K562 (cell line): Measurements from ENCODE around the gene HMGCL. TPM values are rescaled to one million over a fixed set of nuclear protein-coding genes. Genes with fewer than 3 reads are reported as not detected.

Experiments used
- ATAC-seq: fragments of 200-7000 bp; cut with Tn5 transposase; 3 replicates; pipeline ENCODE4 v1.9.1; 2020; ENCODE audit warnings: moderate library complexity
- BruUV-seq: library from RNA; stranded (reverse); fragments of 400-500 nt; replicated peaks from 2 replicates; lab custom pipeline; 2021; lab: Mats Ljungman, UMichigan
- CTCF ChIA-PET: fragments of 300-600 bp; formaldehyde crosslinking; extraction: SDS; loops from one replicate; lab custom pipeline; 2021; ENCODE audit warnings: low intra/inter-chr PET ratio; lab: Yijun Ruan, JAX
- POLR2A ChIA-PET: fragments of 300-600, 350-650 bp; sonication (Branson Sonifier 250); formaldehyde crosslinking; extraction: SDS; loops from one replicate; lab custom pipeline; 2021; ENCODE audit warnings: antibody characterized with exemption, inconsistent platforms; lab: Yijun Ruan, JAX
- DNase-seq, 4 experiments: peaks; one replicate each; pipeline versions ENCODE4 v3.0.0 to v3.0.0-alpha.2; 2011 to 2018; ENCODE audit warnings: low spot score in 3 of 4, mixed read lengths in 3 of 4; ENCODE audit errors: extremely low read depth in 1 of 4
- FAIRE-seq: peaks from 2 replicates; lab custom pipeline; 2011; peaks lifted over from hg19 to GRCh38; lab: Jason Lieb, UNC
- H2AFZ ChIP-seq: 2 replicates; pipeline ENCODE4 v1.6.0; 2011; ENCODE audit warnings: low read depth, low read length, control low read depth, inconsistent platforms
- H3K27ac ChIP-seq: fragments of 200-600 bp; 3 replicates; pipeline ENCODE4 v1.8.0; 2011; ENCODE audit warnings: low read depth, mild to moderate bottlenecking, control low read depth, inconsistent platforms, low read length, moderate library complexity, mixed read lengths; ENCODE audit errors: extremely low read depth
- H3K27me3 ChIP-seq, 2 experiments: fragments of 300-600 bp in 1 of 2; 2 replicates in 1 of 2; 3 replicates in 1 of 2; pipeline versions ENCODE4 v1.6.0 to v1.8.0; 2011; ENCODE audit warnings: inconsistent platforms in 2 of 2, low read length in 2 of 2, mild to moderate bottlenecking in 1 of 2, mixed read lengths in 1 of 2, moderate library complexity in 1 of 2; ENCODE audit not compliant: control insufficient read depth in 2 of 2, insufficient read depth in 2 of 2
- H3K36me3 ChIP-seq: fragments of 300-600 bp; 3 replicates; pipeline ENCODE4 v1.8.0; 2011; ENCODE audit warnings: mild to moderate bottlenecking, low read length, inconsistent platforms; ENCODE audit not compliant: control insufficient read depth, insufficient read depth
- H3K4me1 ChIP-seq, 2 experiments: fragments of 200-600 bp in 1 of 2; replicated peaks in 1 of 2; 2 replicates in 1 of 2; 3 replicates in 1 of 2; pipeline versions ENCODE4 v1.5.1 to v1.8.0; 2011; ENCODE audit warnings: inconsistent platforms in 2 of 2, low read length in 2 of 2, mild to moderate bottlenecking in 1 of 2, mixed read lengths in 1 of 2, moderate library complexity in 1 of 2; ENCODE audit not compliant: control insufficient read depth in 2 of 2, insufficient read depth in 2 of 2
- H3K4me2 ChIP-seq: 2 replicates; pipeline ENCODE4 v1.6.1; 2011; ENCODE audit warnings: low read length, control low read depth, inconsistent platforms, mixed read lengths; ENCODE audit not compliant: insufficient read depth
- H3K4me3 ChIP-seq: fragments of 200-600 bp; sonication (generic), shearing (Covaris generic); 2 replicates; pipeline ENCODE4 v1.5.1; 2016; ENCODE audit warnings: control low read depth, inconsistent platforms
- H3K79me2 ChIP-seq: fragments of 200-600 bp; 3 replicates; pipeline ENCODE4 v1.8.0; 2011; ENCODE audit warnings: low read length, inconsistent platforms; ENCODE audit not compliant: control insufficient read depth, insufficient read depth
- H3K9ac ChIP-seq, 2 experiments: 2 replicates each; pipeline versions ENCODE4 v1.6.0 to v1.6.1; 2011; ENCODE audit warnings: low read depth in 2 of 2, low read length in 2 of 2, control low read depth in 1 of 2, inconsistent platforms in 1 of 2, mild to moderate bottlenecking in 1 of 2, mixed read lengths in 1 of 2; ENCODE audit not compliant: insufficient read depth in 1 of 2
- H3K9me1 ChIP-seq: one replicate; pipeline ENCODE4 v1.6.0; 2011; ENCODE audit warnings: inconsistent platforms, mild to moderate bottlenecking, low read length, moderate library complexity; ENCODE audit not compliant: control insufficient read depth, insufficient read depth
- H3K9me3 ChIP-seq: replicated peaks from 2 replicates; pipeline ENCODE4 v1.5.1; 2011; ENCODE audit warnings: low read depth, low read length, inconsistent platforms; ENCODE audit not compliant: control insufficient read depth, insufficient read depth
- H4K20me1 ChIP-seq: replicated peaks from 2 replicates; pipeline ENCODE4 v1.6.1; 2011; ENCODE audit warnings: low read length, inconsistent platforms, mixed read lengths; ENCODE audit not compliant: control insufficient read depth, insufficient read depth
- ARID1B ChIP-seq: fragments of 450-650 bp; IDR thresholded peaks from 2 replicates; pipeline ENCODE4 v1.6.1; 2016; ENCODE audit warnings: antibody characterized with exemption, mild to moderate bottlenecking, inconsistent platforms
- CEBPG ChIP-seq, 3 experiments: fragments of 200-800 bp in 1 of 3; sonication (Bioruptor generic) in 1 of 3; sonication (generic) in 1 of 3; formaldehyde crosslinking in 1 of 3; IDR thresholded peaks in 2 of 3; conservative IDR thresholded peaks in 1 of 3; 2 replicates each; pipeline versions ENCODE4 v1.6.1 to v1.8.0; 2016 to 2022; ENCODE audit warnings: missing compliant biosample characterization in 2 of 3, missing genetic modification characterization in 2 of 3, mild to moderate bottlenecking in 1 of 3, missing genetic modification reagents in 1 of 3
- DACH1 ChIP-seq: fragments of 450-650 bp; IDR thresholded peaks from 2 replicates; pipeline ENCODE4 v1.6.1; 2018; ENCODE audit not compliant: partially characterized antibody
- HDGF ChIP-seq: fragments of 450-650 bp; IDR thresholded peaks from 2 replicates; pipeline ENCODE4 v1.6.1; 2016
- MECOM ChIP-seq: fragments of 250-450 bp; sonication (Bioruptor Pico); IDR thresholded peaks from 2 replicates; pipeline ENCODE4 v1.8.0; 2022; ENCODE audit warnings: inconsistent platforms
- MTF1 ChIP-seq: fragments of 250-450 bp; sonication (Bioruptor Pico); IDR thresholded peaks from 2 replicates; pipeline ENCODE4 v1.9.0; 2021; ENCODE audit warnings: moderate library complexity, mild to moderate bottlenecking, inconsistent platforms, borderline replicate concordance
- ZKSCAN1 ChIP-seq: fragments of 150-350 bp; IDR thresholded peaks from 2 replicates; pipeline ENCODE4 v1.6.1; 2016; ENCODE audit warnings: low read depth, low read length
- WGBS: fragments of 100-300 bp; shearing (Covaris generic); methylation state at CpG from one replicate; pipeline ENCODE4 v1.1.6; 2016; ENCODE audit warnings: low coverage, mixed read lengths; ENCODE audit not compliant: insufficient coverage; ENCODE audit errors: missing lambda C conversion rate; 5-methylcytosine and 5-hydroxymethylcytosine counted together
- in situ Hi-C: fragments of 300-500 bp; cut with MboI; formaldehyde crosslinking; loops from 4 replicates; pipeline ENCODE4 v1.15.0; 2018; ENCODE audit warnings: inconsistent platforms, mixed read lengths
- intact Hi-C: fragments of 100-400 bp; cut with micrococcal nuclease; formaldehyde crosslinking; loops from 2 replicates; pipeline ENCODE4 v1.14.2; 2022
- polyA plus RNA-seq, 8 experiments: library from polyadenylated mRNA; depleted of rRNA in 4 of 8; stranded (reverse) in 5 of 8; unstranded in 3 of 8; fragments of >200 nt; fragmentation: Nextera tagmentation in 2 of 8; fragmentation: Illumina TruSeq in 1 of 8; extraction: Ambion mirVana in 2 of 8; extraction: Trizol in 1 of 8; gene quantifications; 2 replicates each; pipeline versions ENCODE4 v1.2.1 to v1.2.3, GENCODE V29; 2011 to 2014; ENCODE audit warnings: inconsistent platforms in 1 of 8, missing spikeins in 1 of 8
- total RNA-seq, 7 experiments: library from RNA; depleted of rRNA in 6 of 7; stranded (reverse); fragments of >200 nt in 6 of 7; fragmentation: Illumina TruSeq in 2 of 7; extraction: Trizol in 2 of 7; gene quantifications; 2 replicates each; pipeline versions ENCODE4 v1.2.1 to v1.2.3, GENCODE V29; 2011 to 2021; ENCODE audit warnings: low replicate concordance in 1 of 7
- TF ChIP-seq, protein P1 (sequence below): fragments of 250-450 bp; sonication (Bioruptor Pico); IDR thresholded peaks from 2 replicates; pipeline ENCODE4 v1.8.0; 2022; ENCODE audit warnings: moderate library complexity, mild to moderate bottlenecking, inconsistent platforms
- TF ChIP-seq, protein P2 (sequence below), 2 experiments: fragments of 450-650 bp; conservative IDR thresholded peaks; 2 replicates each; pipeline ENCODE4 v1.6.1; 2017; ENCODE audit warnings: mild to moderate bottlenecking in 2 of 2, moderate library complexity in 2 of 2
- TF ChIP-seq, protein P3 (sequence below): fragments of 450-650 bp; IDR thresholded peaks from 2 replicates; pipeline ENCODE4 v1.6.1; 2017; ENCODE audit warnings: mild to moderate bottlenecking, moderate library complexity

The HMGCL gene
- total and polyA plus RNA-seq, 9 of the 15 experiments (the other 6 are each of a cell fraction or from before 2014, with no cell fraction given): 18.0 to 82.2 (median 24.2) TPM

DNA sequence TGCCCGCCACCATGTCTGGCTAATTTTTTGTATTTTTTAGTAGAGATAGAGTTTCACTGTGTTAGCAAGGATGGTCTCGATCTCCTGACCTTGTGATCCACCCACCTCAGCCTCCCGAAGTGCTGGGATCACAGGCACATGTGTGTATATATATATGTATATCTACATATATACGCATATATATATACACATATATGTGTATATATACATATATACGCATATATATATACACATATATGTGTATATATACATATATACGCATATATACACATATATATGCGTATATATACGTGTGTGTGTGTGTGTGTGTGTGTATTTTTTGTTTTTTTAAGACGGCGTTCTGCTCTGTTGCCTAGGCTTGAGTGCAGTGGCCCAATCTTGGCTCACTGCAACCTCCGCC, 42.1 kb downstream of the HMGCL start (continued):
- TF ChIP-seq MTF1 (CRISPR knock-in tag): peak; percentile 91; the same call in 1 of the 2 replicates
- TF ChIP-seq, protein P1, sequence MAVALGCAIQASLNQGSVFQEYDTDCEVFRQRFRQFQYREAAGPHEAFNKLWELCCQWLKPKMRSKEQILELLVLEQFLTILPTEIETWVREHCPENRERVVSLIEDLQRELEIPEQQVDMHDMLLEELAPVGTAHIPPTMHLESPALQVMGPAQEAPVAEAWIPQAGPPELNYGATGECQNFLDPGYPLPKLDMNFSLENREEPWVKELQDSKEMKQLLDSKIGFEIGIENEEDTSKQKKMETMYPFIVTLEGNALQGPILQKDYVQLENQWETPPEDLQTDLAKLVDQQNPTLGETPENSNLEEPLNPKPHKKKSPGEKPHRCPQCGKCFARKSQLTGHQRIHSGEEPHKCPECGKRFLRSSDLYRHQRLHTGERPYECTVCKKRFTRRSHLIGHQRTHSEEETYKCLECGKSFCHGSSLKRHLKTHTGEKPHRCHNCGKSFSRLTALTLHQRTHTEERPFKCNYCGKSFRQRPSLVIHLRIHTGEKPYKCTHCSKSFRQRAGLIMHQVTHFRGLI (CRISPR knock-in tag): peak; percentile 84

DNA sequence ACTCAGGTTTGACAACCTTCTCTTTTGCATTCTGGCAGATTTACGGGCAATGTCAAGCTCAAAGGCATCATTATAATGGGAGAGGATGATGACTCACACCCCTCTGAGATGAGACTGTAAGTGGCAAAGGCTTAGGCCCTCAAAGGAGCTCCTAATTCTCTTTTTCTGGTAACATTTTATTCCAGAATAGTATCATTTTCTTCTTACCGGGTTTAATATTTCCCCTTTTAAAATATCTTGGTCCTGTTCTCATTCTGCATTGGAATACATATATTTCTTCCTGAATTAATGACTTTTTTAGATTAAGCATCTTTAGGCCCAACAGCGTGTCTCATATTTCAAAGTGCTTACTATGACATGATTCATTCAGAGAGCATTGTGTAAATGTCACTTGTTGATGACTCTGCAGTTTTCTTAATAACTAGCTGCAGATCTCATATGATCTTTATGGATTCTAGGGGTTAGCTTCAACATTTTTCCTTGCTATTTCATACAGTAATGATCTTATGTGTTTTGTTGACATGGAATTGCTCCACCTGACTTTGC, 45.3 kb downstream of the HMGCL start:
- Histone ChIP-seq H3K9me3 (no peaks in the 10 kb centered on the region), H2AFZ (no peak overlapping the region), H3K79me2 (peaks cover 85% of the 10 kb centered on the region), H3K4me3 (peak overlapping the region; percentile 78; the same call in 1 of the 2 replicates), H4K20me1 (0 out of 2 replicates have a peak, but pooled peaks cover 8% of the 10 kb centered on the region), H3K27me3 (no peaks in the 10 kb centered on the region), H3K4me1 (peaks cover 7 to 28% of the 10 kb centered on the region in 2 experiments; a peak in 3 of 5 replicates), H3K4me2 (peak overlapping the region; percentile 100), H3K36me3 (peaks cover 51% of the 10 kb centered on the region), H3K9ac (peak overlapping the region in 1 of 2 experiments; percentile 89; a peak in 2 of 4 replicates), H3K9me1 (no peaks in the 10 kb centered on the region), H3K27ac (peak overlapping the region; percentile 97)
- WGBS: 5% methylated on average over 3 of the region's 3 CpGs
- ChIA-PET CTCF (no interaction called here), POLR2A (interaction anchor here (0.7 to 7.8 kb wide), 13 partner anchors 9 to 201 kb away, joined by 3 to 197 read pairs (median 4); partner anchors contain the start of genes LYPLA2 and SRSF10)
- intact Hi-C loops (no loop called here), in situ Hi-C loops (no loop called here)
- no peak for FAIRE-seq
- ATAC-seq: no peak
- peak in 2 of 4 experiments; percentile 59 to 64 for DNase-seq
- no TSS peak for BruUV-seq
- TF ChIP-seq HDGF: no peak
- peak; percentile 55; the same call in 1 of the 2 replicates for TF ChIP-seq ARID1B
- peak; percentile 69 for TF ChIP-seq DACH1
- TF ChIP-seq, protein P2, sequence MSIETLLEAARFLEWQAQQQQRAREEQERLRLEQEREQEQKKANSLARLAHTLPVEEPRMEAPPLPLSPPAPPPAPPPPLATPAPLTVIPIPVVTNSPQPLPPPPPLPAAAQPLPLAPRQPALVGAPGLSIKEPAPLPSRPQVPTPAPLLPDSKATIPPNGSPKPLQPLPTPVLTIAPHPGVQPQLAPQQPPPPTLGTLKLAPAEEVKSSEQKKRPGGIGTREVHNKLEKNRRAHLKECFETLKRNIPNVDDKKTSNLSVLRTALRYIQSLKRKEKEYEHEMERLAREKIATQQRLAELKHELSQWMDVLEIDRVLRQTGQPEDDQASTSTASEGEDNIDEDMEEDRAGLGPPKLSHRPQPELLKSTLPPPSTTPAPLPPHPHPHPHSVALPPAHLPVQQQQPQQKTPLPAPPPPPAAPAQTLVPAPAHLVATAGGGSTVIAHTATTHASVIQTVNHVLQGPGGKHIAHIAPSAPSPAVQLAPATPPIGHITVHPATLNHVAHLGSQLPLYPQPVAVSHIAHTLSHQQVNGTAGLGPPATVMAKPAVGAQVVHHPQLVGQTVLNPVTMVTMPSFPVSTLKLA (conservative IDR thresholded peaks at IDR 0.05): peak; percentile 52 to 65; a peak in 3 of 4 replicates
- no peak for TF ChIP-seq ZKSCAN1
- TF ChIP-seq, protein P3, sequence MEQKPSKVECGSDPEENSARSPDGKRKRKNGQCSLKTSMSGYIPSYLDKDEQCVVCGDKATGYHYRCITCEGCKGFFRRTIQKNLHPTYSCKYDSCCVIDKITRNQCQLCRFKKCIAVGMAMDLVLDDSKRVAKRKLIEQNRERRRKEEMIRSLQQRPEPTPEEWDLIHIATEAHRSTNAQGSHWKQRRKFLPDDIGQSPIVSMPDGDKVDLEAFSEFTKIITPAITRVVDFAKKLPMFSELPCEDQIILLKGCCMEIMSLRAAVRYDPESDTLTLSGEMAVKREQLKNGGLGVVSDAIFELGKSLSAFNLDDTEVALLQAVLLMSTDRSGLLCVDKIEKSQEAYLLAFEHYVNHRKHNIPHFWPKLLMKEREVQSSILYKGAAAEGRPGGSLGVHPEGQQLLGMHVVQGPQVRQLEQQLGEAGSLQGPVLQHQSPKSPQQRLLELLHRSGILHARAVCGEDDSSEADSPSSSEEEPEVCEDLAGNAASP: no peak
- no peak for TF ChIP-seq CEBPG (CRISPR knock-in tag; IDR thresholded peaks at IDR 0.05)
- 0 out of 4 replicates have a peak, but pooled peaks of 1 of the 2 experiments have one; percentile 18 for TF ChIP-seq CEBPG (tag; conservative IDR thresholded peaks at IDR 0.05 in 1 of 2, IDR thresholded peaks at IDR 0.05 in 1 of 2)
- TF ChIP-seq MECOM (CRISPR knock-in tag): no peak
